NCI-H2029 treated with DMSO at 0.1 percent for 48 hours (cell line): ENCODE results near the gene API5.

Experiments
- DNase-seq: peaks from one replicate; lab custom pipeline; 2025; lab: John Stamatoyannopoulos, UW

API5 gene

GRCh38 chr11:43359422-43359818 is 47.6 kb downstream of the API5 start:
- no peak for DNase-seq

- DNase-seq: no peak
Observed at GRCh38 chr11:43360361-43361032, 48.7 kb downstream of the API5 start.

GRCh38 chr11:43366677-43367076 is 54.9 kb downstream of the API5 start:
- no peak for DNase-seq

GRCh38 chr11:43367382-43368178 is 55.8 kb downstream of the API5 start:
- no peak for DNase-seq

GRCh38 chr11:43376065-43376464 is 64.3 kb downstream of the API5 start:
- DNase-seq: no peak

GRCh38 chr11:43376594-43376993 is 64.8 kb downstream of the API5 start:
- no peak for DNase-seq

GRCh38 chr11:43377389-43377788 is 65.6 kb downstream of the API5 start:
- no peak for DNase-seq

GRCh38 chr11:43378897-43379296 is 67.1 kb downstream of the API5 start:
- DNase-seq: no peak

GRCh38 chr11:43381802-43382201 is 70.0 kb downstream of the API5 start:
- no peak for DNase-seq

GRCh38 chr11:43382614-43383013 is 70.8 kb downstream of the API5 start:
- no peak for DNase-seq

- no peak for DNase-seq
Observed at GRCh38 chr11:43384393-43384792, 72.6 kb downstream of the API5 start.

- no peak for DNase-seq
Observed at GRCh38 chr11:43392713-43393112, 80.9 kb downstream of the API5 start.

- no peak for DNase-seq
Observed at GRCh38 chr11:43393765-43394355, 82.1 kb downstream of the API5 start.
